ENCODE results near the gene VARS1. TPM values are rescaled to one million over a fixed set of nuclear protein-coding genes. Genes with fewer than 3 reads are reported as not detected.

VARS1 gene
- polyA plus RNA-seq, 2 of the 4 experiments (the other 2 are of a cell fraction) = 17.7 to 57.2 TPM

DNA sequence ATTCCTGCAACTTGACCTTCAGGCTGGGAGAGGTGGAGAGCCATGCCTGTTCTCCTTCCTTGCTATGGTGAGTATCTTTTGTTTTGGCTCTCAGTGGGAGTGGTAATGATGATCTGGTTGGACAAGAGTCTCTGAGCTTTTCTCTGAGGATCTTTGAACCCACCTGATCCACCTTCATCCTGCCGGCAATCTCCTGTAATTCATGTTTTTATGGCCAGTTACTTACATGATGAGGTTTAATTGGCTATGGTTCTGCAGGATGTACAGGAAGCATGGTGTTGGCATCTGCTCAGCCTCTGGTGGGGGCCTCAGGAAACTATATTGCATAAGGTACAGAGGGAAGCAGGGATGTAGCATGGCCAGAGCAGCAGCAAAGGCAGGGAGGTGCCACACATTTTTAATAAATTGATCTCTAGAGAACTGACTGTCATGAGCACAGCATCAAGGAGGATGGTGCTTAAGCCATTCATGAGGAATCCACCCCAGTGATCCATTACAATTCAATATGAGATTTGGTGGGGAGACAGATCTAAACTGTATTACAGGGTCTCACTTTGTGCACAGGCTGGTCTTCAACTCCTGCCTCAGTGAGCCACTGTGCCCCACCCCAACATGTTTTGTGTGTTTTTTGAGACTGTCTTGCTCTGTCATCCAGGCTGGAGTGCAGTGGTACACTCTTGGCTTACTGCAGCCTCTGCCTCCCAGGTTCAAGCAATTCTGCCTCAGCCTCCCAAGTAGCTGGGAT, 42.0 kb upstream of the VARS1 start:
- no peaks in the 10 kb centered on the region for H3K9me3 ChIP-seq
- peaks cover 20% of the 10 kb centered on the region; the same call in 2 of the 3 replicates for H3K4me1 ChIP-seq
- DNase-seq (ENCODE audit: low read depth in 1 of 2, low spot score in 1 of 2) = no peak
- ChIA-PET CTCF (interaction anchor here (0.7 to 1.4 kb wide), 2 partner anchors 50 to 65 kb away, joined by 3 to 6 read pairs; no protein-coding TSS in a partner anchor), POLR2A (interaction anchor here (0.6 to 2.1 kb wide), 2 partner anchors 10 to 22 kb away, joined by 3 to 11 read pairs; partner anchors contain the start of genes HSPA1A, HSPA1B and HSPA1L)
- peak overlapping the region in 1 of 2 experiments; percentile 99; a peak in 4 of 6 replicates for H3K27ac ChIP-seq
- H3K4me2 ChIP-seq = peak overlapping the region; percentile 99
- peak overlapping the region; percentile 99 for H3K4me3 ChIP-seq
- 0% methylated on average over 1 of the region's 1 CpG for WGBS (ENCODE audit: missing lambda C conversion rate)
- TF ChIP-seq JUN (IDR thresholded peaks at IDR 0.05) = peak in 1 of 2 experiments; percentile 13; a peak in 1 of 5 replicates
- TF ChIP-seq EHF (CRISPR knock-in tag; IDR thresholded peaks at IDR 0.05) = no peak
- TF ChIP-seq RFX5 (IDR thresholded peaks at IDR 0.05) = no peak
- TF ChIP-seq FOSB (CRISPR knock-in tag; IDR thresholded peaks at IDR 0.05) = no peak
- ATAC-seq = no peak
- FAIRE-seq = no peak

DNA sequence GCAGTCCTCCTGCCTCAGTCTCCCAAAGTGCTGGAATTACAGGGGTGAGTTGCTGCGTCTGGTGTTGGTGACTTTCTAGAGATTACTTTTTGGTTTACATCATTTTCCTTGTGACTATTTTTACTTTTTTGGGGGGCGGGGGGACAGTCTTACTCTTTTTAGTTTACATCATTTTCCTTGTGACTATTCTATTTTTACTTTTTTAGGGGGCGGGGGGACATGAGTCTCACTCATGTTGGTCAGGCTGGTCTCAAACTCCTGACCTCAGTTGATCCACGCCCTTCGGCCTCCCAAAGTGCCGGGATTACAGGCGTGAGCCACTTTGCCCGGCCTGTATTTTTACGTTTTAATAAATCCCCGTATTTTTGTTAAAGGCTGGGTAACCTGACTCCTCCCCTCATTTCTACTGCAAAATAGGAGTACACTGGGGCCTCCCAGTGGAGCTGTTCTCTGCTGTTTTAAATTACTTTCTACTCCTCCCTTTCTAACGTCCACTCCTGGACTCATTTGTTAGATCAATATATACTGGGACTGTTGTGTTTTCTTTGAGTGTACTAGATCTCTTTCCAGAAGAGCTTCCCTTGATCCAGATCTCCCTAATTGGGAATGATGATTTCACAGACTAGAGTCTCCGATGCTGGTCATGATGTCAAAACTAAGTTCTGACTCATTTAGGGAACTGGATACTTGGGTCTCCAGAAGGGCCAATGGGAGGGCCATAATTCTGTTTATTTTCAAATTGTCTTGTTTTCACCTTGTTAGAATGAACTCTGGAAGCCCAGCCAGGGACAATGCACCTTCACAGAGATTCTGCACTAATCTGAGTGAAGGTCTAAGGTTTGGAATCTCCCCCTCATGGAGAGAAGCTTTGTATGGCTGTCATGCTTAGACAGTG, 41.2 kb upstream of the VARS1 start:
- H3K4me2 ChIP-seq = peak overlapping the region; percentile 99
- POLR2A ChIA-PET = interaction anchor here (0.6 to 2.1 kb wide), 2 partner anchors 9 to 22 kb away, joined by 3 to 11 read pairs; partner anchors contain the start of genes HSPA1A, HSPA1B and HSPA1L
- H3K27ac ChIP-seq = peak overlapping the region; percentile 99 to 100
- FAIRE-seq = no peak
- H3K9me3 ChIP-seq = no peaks in the 10 kb centered on the region
- TF ChIP-seq TP53 (CRISPR knock-in tag; IDR thresholded peaks at IDR 0.05) (no peak), MYC (IDR thresholded peaks at IDR 0.05; ENCODE audit: borderline replicate concordance, low read length) (no peak), NR3C1 (IDR thresholded peaks at IDR 0.05) (no peak), CHD2 (IDR thresholded peaks at IDR 0.05; ENCODE audit: low read length, partially characterized antibody) (no peak), HEYL (CRISPR knock-in tag; IDR thresholded peaks at IDR 0.05) (no peak), CEBPB (IDR thresholded peaks at IDR 0.05) (no peak), SMC3 (IDR thresholded peaks at IDR 0.05) (no peak), ZNF302 (CRISPR knock-in tag; IDR thresholded peaks at IDR 0.05) (no peak), JUN (IDR thresholded peaks at IDR 0.05) (no peak), EHMT2 (IDR thresholded peaks at IDR 0.05; ENCODE audit: low read depth) (no peak), KDM1A (IDR thresholded peaks at IDR 0.05; ENCODE audit: low read depth) (no peak), CHD4 (IDR thresholded peaks at IDR 0.05; ENCODE audit: borderline replicate concordance) (no peak), FOXS1 (CRISPR knock-in tag; IDR thresholded peaks at IDR 0.05) (no peak), JUNB (IDR thresholded peaks at IDR 0.05) (no peak), ZFP36 (IDR thresholded peaks at IDR 0.05; ENCODE audit: borderline replicate concordance, partially characterized antibody) (no peak)
- TF ChIP-seq, protein P1, sequence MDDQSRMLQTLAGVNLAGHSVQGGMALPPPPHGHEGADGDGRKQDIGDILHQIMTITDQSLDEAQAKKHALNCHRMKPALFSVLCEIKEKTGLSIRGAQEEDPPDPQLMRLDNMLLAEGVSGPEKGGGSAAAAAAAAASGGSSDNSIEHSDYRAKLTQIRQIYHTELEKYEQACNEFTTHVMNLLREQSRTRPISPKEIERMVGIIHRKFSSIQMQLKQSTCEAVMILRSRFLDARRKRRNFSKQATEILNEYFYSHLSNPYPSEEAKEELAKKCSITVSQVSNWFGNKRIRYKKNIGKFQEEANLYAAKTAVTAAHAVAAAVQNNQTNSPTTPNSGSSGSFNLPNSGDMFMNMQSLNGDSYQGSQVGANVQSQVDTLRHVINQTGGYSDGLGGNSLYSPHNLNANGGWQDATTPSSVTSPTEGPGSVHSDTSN (IDR thresholded peaks at IDR 0.05) = no peak
- TF ChIP-seq, protein P2, sequence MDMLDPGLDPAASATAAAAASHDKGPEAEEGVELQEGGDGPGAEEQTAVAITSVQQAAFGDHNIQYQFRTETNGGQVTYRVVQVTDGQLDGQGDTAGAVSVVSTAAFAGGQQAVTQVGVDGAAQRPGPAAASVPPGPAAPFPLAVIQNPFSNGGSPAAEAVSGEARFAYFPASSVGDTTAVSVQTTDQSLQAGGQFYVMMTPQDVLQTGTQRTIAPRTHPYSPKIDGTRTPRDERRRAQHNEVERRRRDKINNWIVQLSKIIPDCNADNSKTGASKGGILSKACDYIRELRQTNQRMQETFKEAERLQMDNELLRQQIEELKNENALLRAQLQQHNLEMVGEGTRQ (IDR thresholded peaks at IDR 0.05) = no peak
- TF ChIP-seq, protein P3, sequence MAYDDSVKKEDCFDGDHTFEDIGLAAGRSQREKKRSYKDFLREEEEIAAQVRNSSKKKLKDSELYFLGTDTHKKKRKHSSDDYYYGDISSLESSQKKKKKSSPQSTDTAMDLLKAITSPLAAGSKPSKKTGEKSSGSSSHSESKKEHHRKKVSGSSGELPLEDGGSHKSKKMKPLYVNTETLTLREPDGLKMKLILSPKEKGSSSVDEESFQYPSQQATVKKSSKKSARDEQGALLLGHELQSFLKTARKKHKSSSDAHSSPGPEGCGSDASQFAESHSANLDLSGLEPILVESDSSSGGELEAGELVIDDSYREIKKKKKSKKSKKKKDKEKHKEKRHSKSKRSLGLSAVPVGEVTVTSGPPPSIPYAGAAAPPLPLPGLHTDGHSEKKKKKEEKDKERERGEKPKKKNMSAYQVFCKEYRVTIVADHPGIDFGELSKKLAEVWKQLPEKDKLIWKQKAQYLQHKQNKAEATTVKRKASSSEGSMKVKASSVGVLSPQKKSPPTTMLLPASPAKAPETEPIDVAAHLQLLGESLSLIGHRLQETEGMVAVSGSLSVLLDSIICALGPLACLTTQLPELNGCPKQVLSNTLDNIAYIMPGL (CRISPR knock-in tag; IDR thresholded peaks at IDR 0.05; ENCODE audit: borderline replicate concordance) = no peak
- peak overlapping the region; percentile 99 for H3K4me3 ChIP-seq
- under 1% methylated on average over 12 of the region's 12 CpGs for WGBS (ENCODE audit: missing lambda C conversion rate)
- peaks cover 22% of the 10 kb centered on the region; the same call in 2 of the 3 replicates for H3K4me1 ChIP-seq
- CTCF ChIA-PET = interaction anchor here (1.2 kb wide), 1 partner anchor 44 kb away, joined by 3 read pairs; no protein-coding TSS in a partner anchor
- ATAC-seq = no peak
- DNase-seq (ENCODE audit: low read depth in 1 of 2, low spot score in 1 of 2) = no peak

Measured in A549 (cell line).